H1 (cell line): Measurements from ENCODE around the gene EIF4E1B. TPM values are rescaled to one million over a fixed set of nuclear protein-coding genes. Genes with fewer than 3 reads are reported as not detected.

Experiments used
- CTCF ChIA-PET: fragments of 300-600 bp; sonication (Branson Sonifier 250); formaldehyde crosslinking; loops from one replicate; lab custom pipeline; 2021; ENCODE audit not compliant: partially characterized antibody; lab: Charles Lee
- POLR2A ChIA-PET: fragments of 300-600 bp; sonication (Branson Sonifier 250); formaldehyde crosslinking; loops from one replicate; lab custom pipeline; 2021; ENCODE audit warnings: inconsistent platforms; ENCODE audit not compliant: partially characterized antibody; lab: Charles Lee
- DNase-seq, 2 experiments: peaks; one replicate each; pipeline versions ENCODE4 v3.0.0 to v3.0.0-alpha.2; 2010 to 2022; ENCODE audit warnings: low spot score in 2 of 2, low read depth in 1 of 2, mixed read lengths in 1 of 2
- FAIRE-seq: peaks from 2 replicates; lab custom pipeline; 2011; peaks lifted over from hg19 to GRCh38; lab: Jason Lieb, UNC
- H2AFZ ChIP-seq: 2 replicates; pipeline ENCODE4 v1.8.1; 2012; ENCODE audit warnings: low read length, inconsistent platforms
- H2AK5ac ChIP-seq: 2 replicates; pipeline ENCODE4 v1.6.1; 2013; ENCODE audit warnings: low read depth, low read length
- H2BK120ac ChIP-seq: replicated peaks from 2 replicates; pipeline ENCODE3; 2013; ENCODE audit warnings: low read depth, low read length, inconsistent platforms
- H2BK12ac ChIP-seq: 2 replicates; pipeline ENCODE4 v1.6.1; 2013; ENCODE audit warnings: low read depth, low read length
- H2BK15ac ChIP-seq: 2 replicates; pipeline ENCODE4 v1.6.1; 2013; ENCODE audit warnings: low read length
- H2BK20ac ChIP-seq: 2 replicates; pipeline ENCODE4 v1.6.1; 2013; ENCODE audit warnings: low read length
- H2BK5ac ChIP-seq: 2 replicates; pipeline ENCODE4 v1.6.1; 2013; ENCODE audit warnings: low read depth, low read length
- H3K14ac ChIP-seq: 2 replicates; pipeline ENCODE4 v1.6.1; 2013; ENCODE audit warnings: inconsistent platforms; ENCODE audit not compliant: insufficient read length
- H3K18ac ChIP-seq: 2 replicates; pipeline ENCODE4 v1.6.1; 2013; ENCODE audit warnings: low read length; ENCODE audit errors: extremely low read depth
- H3K23ac ChIP-seq: 2 replicates; pipeline ENCODE4 v1.6.1; 2013; ENCODE audit warnings: inconsistent platforms; ENCODE audit not compliant: insufficient read length
- H3K23me2 ChIP-seq: 2 replicates; pipeline ENCODE4 v1.6.1; 2013; ENCODE audit warnings: low read depth, low read length
- H3K27ac ChIP-seq: 2 replicates; pipeline ENCODE4 v1.6.1; 2011; ENCODE audit warnings: low read depth, low read length, inconsistent platforms
- H3K27me3 ChIP-seq, 4 experiments: replicated peaks in 1 of 4; 1 replicate in 1 of 4; 2 replicates in 3 of 4; pipeline versions ENCODE4 v1.6.1 to v1.8.1; 2011 to 2013; ENCODE audit warnings: low read length in 3 of 4, mild to moderate bottlenecking in 3 of 4, inconsistent platforms in 2 of 4, mixed read lengths in 2 of 4, moderate library complexity in 1 of 4; ENCODE audit not compliant: control insufficient read depth in 3 of 4, insufficient read depth in 3 of 4; ENCODE audit errors: extremely low read depth in 1 of 4
- H3K36me3 ChIP-seq, 4 experiments: 2 replicates each; pipeline versions ENCODE4 v1.6.1 to v1.8.1; 2011 to 2013; ENCODE audit warnings: mild to moderate bottlenecking in 4 of 4, low read length in 3 of 4, moderate library complexity in 2 of 4, control low read depth in 1 of 4, inconsistent platforms in 1 of 4; ENCODE audit not compliant: insufficient read depth in 4 of 4, control insufficient read depth in 2 of 4
- H3K4ac ChIP-seq: replicated peaks from 2 replicates; pipeline ENCODE3; 2013; ENCODE audit warnings: low read length, low read depth, mixed read lengths, inconsistent platforms; ENCODE audit not compliant: insufficient read length
- H3K4me1 ChIP-seq, 4 experiments: replicated peaks in 1 of 4; 1 replicate in 1 of 4; 2 replicates in 3 of 4; pipeline versions ENCODE4 v1.6.1 to v1.8.1; 2011 to 2013; ENCODE audit warnings: low read length in 3 of 4, inconsistent platforms in 2 of 4, mixed read lengths in 1 of 4; ENCODE audit not compliant: insufficient read depth in 4 of 4, control insufficient read depth in 3 of 4
- H3K4me2 ChIP-seq, 2 experiments: 2 replicates each; pipeline versions ENCODE4 v1.6.1 to v1.8.1; 2011 to 2013; ENCODE audit warnings: low read depth in 2 of 2, low read length in 2 of 2, control low read depth in 1 of 2, inconsistent platforms in 1 of 2, mild to moderate bottlenecking in 1 of 2; ENCODE audit not compliant: insufficient read depth in 1 of 2
- H3K4me3 ChIP-seq, 4 experiments: fragments of 200-600, 300-600 bp in 1 of 4; sonication (generic), shearing (Covaris generic), sonication (Bioruptor Twin) in 1 of 4; 2 replicates each; pipeline versions ENCODE4 v1.5.1 to v1.8.1; 2011 to 2016; ENCODE audit warnings: low read length in 4 of 4, low read depth in 3 of 4, control low read depth in 2 of 4, inconsistent platforms in 2 of 4, mild to moderate bottlenecking in 2 of 4, mixed read lengths in 1 of 4, moderate library complexity in 1 of 4; ENCODE audit not compliant: insufficient read depth in 2 of 4; ENCODE audit errors: extremely low read depth in 1 of 4
- H3K56ac ChIP-seq: replicated peaks from 2 replicates; pipeline ENCODE3; 2013; ENCODE audit warnings: low read depth, mild to moderate bottlenecking, mixed read lengths, low read length, inconsistent platforms; ENCODE audit not compliant: insufficient read length
- H3K79me1 ChIP-seq: 2 replicates; pipeline ENCODE4 v1.6.1; 2013; ENCODE audit warnings: low read depth, low read length, control low read depth
- H3K79me2 ChIP-seq, 2 experiments: 2 replicates each; pipeline versions ENCODE4 v1.6.1 to v1.8.1; 2012 to 2013; ENCODE audit warnings: low read length in 2 of 2, mild to moderate bottlenecking in 2 of 2, inconsistent platforms in 1 of 2; ENCODE audit not compliant: insufficient read depth in 2 of 2, control insufficient read depth in 1 of 2
- H3K9ac ChIP-seq, 4 experiments: replicated peaks in 1 of 4; 1 replicate in 1 of 4; 2 replicates in 3 of 4; pipeline versions ENCODE4 v1.6.1 to v1.8.1; 2011 to 2013; ENCODE audit warnings: low read depth in 3 of 4, low read length in 3 of 4, control low read depth in 2 of 4, mild to moderate bottlenecking in 2 of 4, moderate library complexity in 2 of 4, inconsistent platforms in 1 of 4; ENCODE audit errors: extremely low read depth in 1 of 4
- H3K9me3 ChIP-seq, 2 experiments: 2 replicates each; pipeline versions ENCODE4 v1.6.1 to v1.8.1; 2012 to 2013; ENCODE audit warnings: mild to moderate bottlenecking in 2 of 2, moderate library complexity in 2 of 2, control low read depth in 1 of 2, inconsistent platforms in 1 of 2, low read depth in 1 of 2, low read length in 1 of 2, mixed read lengths in 1 of 2; ENCODE audit not compliant: insufficient read depth in 2 of 2
- H4K20me1 ChIP-seq, 2 experiments: replicated peaks in 1 of 2; 2 replicates each; pipeline versions ENCODE3 to v1.8.1; 2011 to 2013; ENCODE audit warnings: inconsistent platforms in 2 of 2, low read length in 2 of 2, mild to moderate bottlenecking in 1 of 2; ENCODE audit not compliant: insufficient read depth in 2 of 2, control insufficient read depth in 1 of 2
- H4K5ac ChIP-seq: 2 replicates; pipeline ENCODE4 v1.6.1; 2013; ENCODE audit warnings: low read length, low read depth, mixed read lengths, inconsistent platforms; ENCODE audit not compliant: insufficient read length
- H4K8ac ChIP-seq: 2 replicates; pipeline ENCODE4 v1.8.0; 2013; ENCODE audit warnings: mild to moderate bottlenecking, moderate library complexity, low read length, inconsistent platforms; ENCODE audit not compliant: insufficient read depth; ENCODE audit errors: extremely low read depth
- H4K91ac ChIP-seq: replicated peaks from 2 replicates; pipeline ENCODE3; 2013; ENCODE audit warnings: low read length, mixed read lengths, inconsistent platforms; ENCODE audit not compliant: insufficient read length
- CTBP2 ChIP-seq: IDR thresholded peaks from 2 replicates; pipeline ENCODE4 v1.7.0; 2011; ENCODE audit warnings: borderline replicate concordance, mild to moderate bottlenecking, moderate library complexity, mixed read lengths, low read length; ENCODE audit not compliant: insufficient read depth, insufficient read length
- EZH2 ChIP-seq: fragments of 200-600 bp; sonication (generic); IDR thresholded peaks from 2 replicates; pipeline ENCODE4 v1.7.1; 2012; ENCODE audit warnings: low read depth, mild to moderate bottlenecking, moderate library complexity, low read length, inconsistent platforms; ENCODE audit not compliant: severe bottlenecking
- GTF2F1 ChIP-seq: IDR thresholded peaks from 2 replicates; pipeline ENCODE4 v1.6.1; 2012; ENCODE audit warnings: low read depth, low read length, improper control_type of control experiment, borderline replicate concordance
- JUN ChIP-seq: IDR thresholded peaks from 2 replicates; pipeline ENCODE4 v1.6.1; 2011; ENCODE audit warnings: low read depth, mild to moderate bottlenecking, improper control_type of control experiment, low read length
- SIX5 ChIP-seq: IDR thresholded peaks from 2 replicates; pipeline ENCODE4 v1.6.1; 2011; ENCODE audit warnings: mild to moderate bottlenecking, low read depth, low read length
- SRF ChIP-seq: IDR thresholded peaks from 2 replicates; pipeline ENCODE4 v1.6.1; 2011; ENCODE audit warnings: mild to moderate bottlenecking, low read depth, low read length, moderate library complexity
- TAF7 ChIP-seq: optimal IDR thresholded peaks from 2 replicates; pipeline ENCODE3; 2011; ENCODE audit warnings: low read depth, mild to moderate bottlenecking, inconsistent platforms, low read length, moderate library complexity, borderline replicate concordance
- WGBS, 2 experiments: shearing (Covaris generic) in 1 of 2; methylation state at CpG; one replicate each; pipeline versions ENCODE4 v1.1.6 to v1.1.7; 2013 to 2015; ENCODE audit warnings: low lambda C conversion rate in 2 of 2, mixed read lengths in 2 of 2, inconsistent platforms in 1 of 2, low coverage in 1 of 2, missing lambda C conversion rate in 1 of 2; ENCODE audit not compliant: insufficient replicate concordance in 2 of 2, insufficient coverage in 1 of 2, insufficient read length in 1 of 2; ENCODE audit errors: extremely low coverage in 1 of 2, missing lambda C conversion rate in 1 of 2; 5-methylcytosine and 5-hydroxymethylcytosine counted together
- polyA plus RNA-seq, 7 experiments: library from polyadenylated mRNA; depleted of rRNA in 3 of 7; stranded (reverse) in 5 of 7; unstranded in 2 of 7; fragments of >200 nt in 5 of 7; fragments of 200-250 nt in 2 of 7; gene quantifications; 1 replicate in 5 of 7; 2 replicates in 1 of 7; 4 replicates in 1 of 7; pipeline versions ENCODE4 v1.2.1 to v1.2.3, GENCODE V29; 2011 to 2013; ENCODE audit warnings: missing spikeins in 2 of 7, mixed read lengths in 2 of 7
- total RNA-seq: library from RNA; stranded (reverse); fragmentation: NEBNext Ultra II Directional; extraction: Animal tissue kit (Norgen Biotek cat#: 25700); gene quantifications from 2 replicates; pipeline ENCODE4 v1.2.1, GENCODE V29; 2021

Gene EIF4E1B
- total and polyA plus RNA-seq, 2 of the 8 experiments (the other 6 are each of a cell fraction or from before 2014, with no cell fraction given) = 0.97 to 1.3 TPM

DNA sequence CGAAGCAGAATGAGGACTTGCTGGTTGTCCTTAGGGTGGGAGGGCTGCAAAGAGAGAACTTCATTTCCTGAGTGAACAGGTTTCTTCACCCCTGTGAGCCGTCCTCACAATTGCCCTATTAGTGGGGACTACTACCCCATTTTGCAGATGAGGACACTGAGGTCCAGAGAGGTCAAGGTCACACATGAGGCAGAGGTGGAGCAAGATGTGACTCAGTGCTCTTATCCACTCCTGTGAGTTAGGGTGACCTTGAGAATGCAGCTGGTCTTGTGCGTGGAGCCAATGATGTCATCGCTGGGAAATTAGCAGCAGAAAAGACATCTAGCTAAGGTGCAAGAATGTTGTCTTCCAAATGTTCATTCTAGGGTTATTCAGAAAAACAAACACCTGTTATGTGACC is 47.4 kb upstream of the EIF4E1B start:
- H2BK12ac ChIP-seq = no peak overlapping the region
- no peak overlapping the region for H4K91ac ChIP-seq
- H3K4me2 ChIP-seq = no peak overlapping the region
- no peak for TF ChIP-seq SIX5
- TF ChIP-seq CTBP2 = no peak
- TF ChIP-seq GTF2F1 = no peak
- TF ChIP-seq SRF = no peak
- no peak for TF ChIP-seq JUN
- no peak for TF ChIP-seq EZH2
- TF ChIP-seq TAF7 = no peak
- DNase-seq = no peak
- peaks cover under 1% of the 10 kb centered on the region; the same call in 1 of the 2 replicates for H3K23me2 ChIP-seq
- no peak overlapping the region for H3K9ac ChIP-seq
- H2BK120ac ChIP-seq = no peak overlapping the region
- no peak overlapping the region for H3K4ac ChIP-seq
- peaks cover 0 to 1% (median under 1%) of the 10 kb centered on the region in 4 experiments; a peak in 1 of 7 replicates for H3K4me1 ChIP-seq
- H3K79me1 ChIP-seq = no peaks in the 10 kb centered on the region
- no peak overlapping the region for H2AFZ ChIP-seq
- no peak overlapping the region for H2AK5ac ChIP-seq
- no peak overlapping the region for H3K18ac ChIP-seq
- H4K5ac ChIP-seq = no peak overlapping the region
- no peaks in the 10 kb centered on the region for H3K79me2 ChIP-seq
- H3K56ac ChIP-seq = no peak overlapping the region
- H3K36me3 ChIP-seq = no peaks in the 10 kb centered on the region
- ChIA-PET CTCF (interaction anchor here (0.6 to 2.6 kb wide), 4 partner anchors 8 to 17 kb away, joined by 3 to 13 read pairs (median 3); no protein-coding TSS in a partner anchor), POLR2A (no interaction called here)
- no peak overlapping the region for H2BK15ac ChIP-seq
- no peak overlapping the region for H3K23ac ChIP-seq
- H3K9me3 ChIP-seq = peaks cover 10 to 22% of the 10 kb centered on the region in 2 experiments
- no peak overlapping the region for H4K8ac ChIP-seq
- FAIRE-seq = no peak
- no peak overlapping the region for H3K27ac ChIP-seq
- H2BK20ac ChIP-seq = no peak overlapping the region
- no peak overlapping the region for H3K14ac ChIP-seq
- H4K20me1 ChIP-seq = peaks cover 0 to 2% of the 10 kb centered on the region in 2 experiments
- H3K4me3 ChIP-seq = no peak overlapping the region
- no peak overlapping the region for H2BK5ac ChIP-seq
- no peaks in the 10 kb centered on the region; a peak in 1 of 7 replicates for H3K27me3 ChIP-seq
- WGBS, 2 experiments = 88% methylated on average over 4 of the region's 4 CpGs; no CpG with 5 or more reads in 1 of the 2 experiments
